Caco-2 (cell line): ENCODE results near the gene KRT6A. TPM values are rescaled to one million over a fixed set of nuclear protein-coding genes. Genes with fewer than 3 reads are reported as not detected.

Experiments
- BruUV-seq: library from RNA; stranded (reverse); fragments of 400-500 nt; replicated peaks from 2 replicates; lab custom pipeline; 2021; lab: Mats Ljungman, UMichigan
- CTCF ChIA-PET: fragments of 300-600 bp; sonication (Branson Sonifier 250); formaldehyde crosslinking; loops from one replicate; lab custom pipeline; 2022; ENCODE audit warnings: antibody characterized with exemption; lab: Charles Lee
- POLR2A ChIA-PET: fragments of 300-600 bp; sonication (Branson Sonifier 250); formaldehyde crosslinking; loops from one replicate; lab custom pipeline; 2022; ENCODE audit warnings: antibody characterized with exemption; lab: Charles Lee
- DNase-seq, 2 experiments: peaks; one replicate each; pipeline versions ENCODE4 v3.0.0 to v3.0.0-alpha.2; 2020 to 2022
- H3K27me3 ChIP-seq: replicated peaks from 2 replicates; pipeline ENCODE4 v1.6.0; 2011; ENCODE audit warnings: low read length; ENCODE audit not compliant: control insufficient read depth, insufficient read depth
- H3K36me3 ChIP-seq: 2 replicates; pipeline ENCODE4 v1.5.1; 2011; ENCODE audit warnings: low read length; ENCODE audit not compliant: control insufficient read depth, insufficient read depth
- H3K4me1 ChIP-seq: fragments of 250-450 bp; sonication (Bioruptor Pico); 2 replicates; pipeline ENCODE4 v1.5.1; 2020; ENCODE audit warnings: mild to moderate bottlenecking
- H3K4me3 ChIP-seq: 2 replicates; pipeline ENCODE4 v1.5.1; 2011; ENCODE audit warnings: low read depth, mild to moderate bottlenecking, control low read depth, low read length
- H3K9me3 ChIP-seq: fragments of 250-450 bp; sonication (Bioruptor Pico); 2 replicates; pipeline ENCODE4 v1.5.1; 2020; ENCODE audit warnings: mild to moderate bottlenecking, moderate library complexity
- H3K27ac Mint-ChIP-seq: one replicate; pipeline ENCODE4 v1.8.0; 2022; ENCODE audit warnings: mixed read lengths; ENCODE audit not compliant: unreplicated experiment
- H3K27me3 Mint-ChIP-seq: one replicate; pipeline ENCODE4 v1.8.0; 2022; ENCODE audit warnings: mixed read lengths; ENCODE audit not compliant: insufficient read depth, unreplicated experiment
- H3K36me3 Mint-ChIP-seq: one replicate; pipeline ENCODE4 v1.8.0; 2022; ENCODE audit warnings: mild to moderate bottlenecking, mixed read lengths; ENCODE audit not compliant: insufficient read depth, unreplicated experiment
- H3K4me1 Mint-ChIP-seq: one replicate; pipeline ENCODE4 v1.8.0; 2022; ENCODE audit warnings: low read depth, mixed read lengths; ENCODE audit not compliant: unreplicated experiment
- H3K4me3 Mint-ChIP-seq: one replicate; pipeline ENCODE4 v1.8.0; 2022; ENCODE audit warnings: mild to moderate bottlenecking, moderate library complexity, mixed read lengths; ENCODE audit not compliant: unreplicated experiment
- H3K9me3 Mint-ChIP-seq: one replicate; pipeline ENCODE4 v1.8.0; 2022; ENCODE audit warnings: mixed read lengths; ENCODE audit not compliant: unreplicated experiment
- CTCF ChIP-seq, 2 experiments: fragments of 200-600 bp in 1 of 2; IDR thresholded peaks; 1 replicate in 1 of 2; 2 replicates in 1 of 2; pipeline versions ENCODE4 v1.5.1 to v1.8.0; 2011 to 2022; ENCODE audit warnings: antibody characterized with exemption in 1 of 2, control low read depth in 1 of 2, inconsistent platforms in 1 of 2, low read depth in 1 of 2, low read length in 1 of 2, mild to moderate bottlenecking in 1 of 2, moderate library complexity in 1 of 2; ENCODE audit not compliant: insufficient read depth in 1 of 2, severe bottlenecking in 1 of 2, unreplicated experiment in 1 of 2
- intact Hi-C: fragments of 100-400 bp; cut with micrococcal nuclease; formaldehyde crosslinking; loops from one replicate; pipeline ENCODE4 v1.10.0; 2022; ENCODE audit not compliant: unreplicated experiment
- total RNA-seq: library from RNA; stranded (reverse); gene quantifications from 2 replicates; pipeline ENCODE4 v1.2.3, GENCODE V29; 2022

The KRT6A gene
- total RNA-seq, 1 experiment from 2014 or later: 0.14 TPM

DNA sequence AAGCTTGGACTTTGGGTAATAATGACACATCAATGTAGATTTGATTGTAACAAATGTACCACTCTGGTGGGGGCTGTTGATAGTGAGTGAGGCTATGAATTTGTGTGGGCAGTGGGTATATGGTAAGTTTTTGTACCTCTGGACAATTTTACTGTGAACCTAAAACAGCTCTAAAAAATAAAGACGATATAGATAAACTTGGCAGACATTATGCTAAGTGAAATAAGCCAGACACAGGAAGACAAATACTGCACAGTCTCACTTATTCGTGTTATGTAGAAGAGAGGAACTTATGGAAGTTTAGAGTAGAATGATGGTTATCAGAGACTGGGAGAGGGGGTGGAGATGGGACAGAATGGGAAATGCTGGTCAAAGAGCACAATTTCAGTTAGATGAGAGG, 28.2 kb downstream of the KRT6A start:
- BruUV-seq: no TSS peak
- no peak for TF ChIP-seq CTCF (IDR thresholded peaks at IDR 0.05; ENCODE audit: insufficient read depth in 1 of 2, low read depth in 1 of 2, low read length in 1 of 2, severe bottlenecking in 1 of 2, unreplicated experiment in 1 of 2)
- no peaks in the 10 kb centered on the region for H3K4me1 Mint-ChIP-seq
- no peaks in the 10 kb centered on the region for H3K9me3 Mint-ChIP-seq
- CTCF ChIA-PET: interaction anchor here (0.5 to 1.6 kb wide), 2 partner anchors 69 to 795 kb away, joined by 3 read pairs; no protein-coding TSS in a partner anchor
- DNase-seq: no peak
- Histone ChIP-seq H3K9me3 (no peaks in the 10 kb centered on the region), H3K4me1 (no peaks in the 10 kb centered on the region), H3K27me3 (no peaks in the 10 kb centered on the region), H3K36me3 (no peaks in the 10 kb centered on the region), H3K4me3 (no peak overlapping the region)
- H3K4me3 Mint-ChIP-seq: no peak overlapping the region
- no peaks in the 10 kb centered on the region for H3K36me3 Mint-ChIP-seq
- peaks cover 15% of the 10 kb centered on the region for H3K27me3 Mint-ChIP-seq
- intact Hi-C loops: loop anchor here (5.0 kb wide), 1 partner anchor 68 kb away; no protein-coding TSS in a partner anchor
- H3K27ac Mint-ChIP-seq: no peak overlapping the region
- POLR2A ChIA-PET: no interaction called here

GRCh38 chr12:52461693-52462092, 31.4 kb downstream of the KRT6A start:
- no peaks in the 10 kb centered on the region for H3K4me1 Mint-ChIP-seq
- no peaks in the 10 kb centered on the region for H3K27me3 ChIP-seq
- no peak overlapping the region for H3K4me3 Mint-ChIP-seq
- H3K4me1 ChIP-seq: no peaks in the 10 kb centered on the region
- no peak overlapping the region for H3K4me3 ChIP-seq
- no peak overlapping the region for H3K27ac Mint-ChIP-seq
- ChIA-PET POLR2A (no interaction called here), CTCF (interaction anchor here (0.6 to 1.1 kb wide), 7 partner anchors 19 to 343 kb away, joined by 3 to 15 read pairs (median 6); no protein-coding TSS in a partner anchor)
- DNase-seq: peak in 1 of 2 experiments; percentile 33
- TF ChIP-seq CTCF (IDR thresholded peaks at IDR 0.05; ENCODE audit: insufficient read depth in 1 of 2, low read depth in 1 of 2, low read length in 1 of 2, severe bottlenecking in 1 of 2, unreplicated experiment in 1 of 2): peak in 1 of 2 experiments; percentile 32
- intact Hi-C loops: loop anchor here (5.0 kb wide), 1 partner anchor 64 kb away; no protein-coding TSS in a partner anchor
- no peaks in the 10 kb centered on the region for H3K9me3 ChIP-seq
- no peaks in the 10 kb centered on the region for H3K36me3 ChIP-seq
- no TSS peak for BruUV-seq
- no peaks in the 10 kb centered on the region for H3K36me3 Mint-ChIP-seq
- no peaks in the 10 kb centered on the region for H3K9me3 Mint-ChIP-seq
- H3K27me3 Mint-ChIP-seq: peaks cover 12% of the 10 kb centered on the region

DNA sequence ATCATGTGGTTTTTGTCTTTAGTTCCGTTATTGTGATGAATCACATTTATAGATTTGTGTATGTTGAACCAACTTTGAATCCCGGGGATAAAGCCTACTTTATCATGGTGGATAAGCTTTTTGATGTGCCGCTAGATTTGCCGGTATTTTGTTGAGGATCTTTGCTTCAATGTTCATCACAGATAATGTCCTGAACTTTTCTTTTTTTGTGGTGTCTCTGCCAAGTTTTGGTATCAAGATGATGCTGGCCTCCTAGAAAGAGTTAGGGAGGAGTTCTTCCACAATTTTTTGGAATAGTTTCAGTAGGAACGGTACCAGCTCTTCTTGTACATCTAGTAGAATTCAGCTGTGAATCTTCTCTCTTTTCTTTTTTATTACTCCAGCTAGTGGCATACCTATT, 34.2 kb downstream of the KRT6A start:
- ChIA-PET POLR2A (no interaction called here), CTCF (no interaction called here)
- Histone ChIP-seq H3K27me3 (no peaks in the 10 kb centered on the region), H3K9me3 (no peaks in the 10 kb centered on the region), H3K36me3 (no peaks in the 10 kb centered on the region), H3K4me1 (no peaks in the 10 kb centered on the region), H3K4me3 (no peak overlapping the region)
- Mint-ChIP-seq H3K4me1 (no peaks in the 10 kb centered on the region), H3K36me3 (no peaks in the 10 kb centered on the region), H3K27me3 (peaks cover 10% of the 10 kb centered on the region), H3K4me3 (no peak overlapping the region), H3K27ac (no peak overlapping the region), H3K9me3 (no peaks in the 10 kb centered on the region)
- no peak for TF ChIP-seq CTCF (IDR thresholded peaks at IDR 0.05; ENCODE audit: insufficient read depth in 1 of 2, low read depth in 1 of 2, low read length in 1 of 2, severe bottlenecking in 1 of 2, unreplicated experiment in 1 of 2)
- BruUV-seq: no TSS peak
- intact Hi-C loops: no loop called here
- DNase-seq: no peak
